CD4-positive, alpha-beta T cell (primary cell): ENCODE measurements around the gene LYPD4. TPM values are rescaled to one million over a fixed set of nuclear protein-coding genes. Genes with fewer than 3 reads are reported as not detected.

ENCODE experiments used
- ATAC-seq: fragments of 200-7000 bp; cut with Tn5 transposase; one replicate; pipeline ENCODE4 v1.10.0; 2022; ENCODE audit warnings: mild to moderate bottlenecking; ENCODE audit not compliant: poor library complexity
- CTCF ChIA-PET: fragments of 350-600 bp; sonication (Branson Sonifier 250); formaldehyde crosslinking; loops from one replicate; lab custom pipeline; 2021; ENCODE audit warnings: antibody characterized with exemption, inconsistent platforms; lab: Charles Lee
- POLR2A ChIA-PET: fragments of 350-600 bp; sonication (Branson Sonifier 250); formaldehyde crosslinking; loops from one replicate; lab custom pipeline; 2021; ENCODE audit warnings: antibody characterized with exemption, inconsistent platforms; lab: Charles Lee
- DNase-seq, 14 experiments: peaks; one replicate each; pipeline ENCODE4 v3.0.0-alpha.2; 2013 to 2020; ENCODE audit warnings: mixed read lengths in 2 of 14
- H3K27ac ChIP-seq, 2 donors: one replicate each; pipeline versions ENCODE4 v1.5.1 to v1.7.0; 2013; ENCODE audit warnings: low read length in 2 of 2, low read depth in 1 of 2, mild to moderate bottlenecking in 1 of 2
- H3K27me3 ChIP-seq, 2 experiments: 1 replicate in 1 of 2; 2 replicates in 1 of 2; pipeline versions ENCODE4 v1.6.1 to v1.7.0; 2013; ENCODE audit warnings: low read length in 2 of 2, control low read depth in 1 of 2, mild to moderate bottlenecking in 1 of 2, moderate library complexity in 1 of 2; ENCODE audit not compliant: insufficient read depth in 2 of 2, control insufficient read depth in 1 of 2
- H3K36me3 ChIP-seq: one replicate; pipeline ENCODE4 v1.6.1; 2013; ENCODE audit warnings: low read length, control low read depth; ENCODE audit not compliant: insufficient read depth
- H3K4me1 ChIP-seq: one replicate; pipeline ENCODE4 v1.6.1; 2013; ENCODE audit warnings: low read length, control low read depth; ENCODE audit not compliant: insufficient read depth
- H3K4me3 ChIP-seq: one replicate; pipeline ENCODE4 v1.5.1; 2013; ENCODE audit warnings: mild to moderate bottlenecking, low read length, moderate library complexity
- H3K9me3 ChIP-seq, 2 experiments: 1 replicate in 1 of 2; 2 replicates in 1 of 2; pipeline versions ENCODE4 v1.6.1 to v1.7.0; 2013; ENCODE audit warnings: low read length in 2 of 2, mild to moderate bottlenecking in 2 of 2, control low read depth in 1 of 2, moderate library complexity in 1 of 2; ENCODE audit not compliant: control insufficient read depth in 1 of 2, insufficient read depth in 1 of 2
- H3K27ac Mint-ChIP-seq: one replicate; pipeline ENCODE4 v1.8.0; 2020; ENCODE audit warnings: mixed read lengths
- H3K27me3 Mint-ChIP-seq: one replicate; pipeline ENCODE4 v1.8.0; 2021; ENCODE audit warnings: mixed read lengths
- H3K36me3 Mint-ChIP-seq: one replicate; pipeline ENCODE4 v1.8.0; 2021; ENCODE audit warnings: low read depth, mixed read lengths
- H3K4me1 Mint-ChIP-seq: one replicate; pipeline ENCODE4 v1.8.0; 2021; ENCODE audit warnings: low read depth, mixed read lengths
- H3K4me3 Mint-ChIP-seq: one replicate; pipeline ENCODE4 v1.8.0; 2020; ENCODE audit warnings: mild to moderate bottlenecking, mixed read lengths
- H3K9me3 Mint-ChIP-seq: one replicate; pipeline ENCODE4 v1.8.0; 2020; ENCODE audit warnings: mixed read lengths
- intact Hi-C, 2 experiments: fragments of 100-400 bp; cut with DNase I in 1 of 2; cut with micrococcal nuclease in 1 of 2; formaldehyde crosslinking; loops; one replicate each; pipeline versions ENCODE4 v1.15.1 to v1.9.0; 2023 to 2025; cut with DNase I, micrococcal nuclease
- total RNA-seq, 174 experiments: library from RNA in 2 of 174; stranded (reverse) in 2 of 174; gene quantifications; one replicate each; pipeline ENCODE4 v1.2.3 and lab custom pipeline; 2021 to 2026
- TF ChIP-seq, protein P1 (sequence below): fragments of 200-600 bp; IDR thresholded peaks from one replicate; pipeline ENCODE4 v1.8.0; 2022; ENCODE audit warnings: antibody characterized with exemption, mild to moderate bottlenecking

The LYPD4 gene
- total RNA-seq, 2 experiments from 2014 or later, result not detected

DNA sequence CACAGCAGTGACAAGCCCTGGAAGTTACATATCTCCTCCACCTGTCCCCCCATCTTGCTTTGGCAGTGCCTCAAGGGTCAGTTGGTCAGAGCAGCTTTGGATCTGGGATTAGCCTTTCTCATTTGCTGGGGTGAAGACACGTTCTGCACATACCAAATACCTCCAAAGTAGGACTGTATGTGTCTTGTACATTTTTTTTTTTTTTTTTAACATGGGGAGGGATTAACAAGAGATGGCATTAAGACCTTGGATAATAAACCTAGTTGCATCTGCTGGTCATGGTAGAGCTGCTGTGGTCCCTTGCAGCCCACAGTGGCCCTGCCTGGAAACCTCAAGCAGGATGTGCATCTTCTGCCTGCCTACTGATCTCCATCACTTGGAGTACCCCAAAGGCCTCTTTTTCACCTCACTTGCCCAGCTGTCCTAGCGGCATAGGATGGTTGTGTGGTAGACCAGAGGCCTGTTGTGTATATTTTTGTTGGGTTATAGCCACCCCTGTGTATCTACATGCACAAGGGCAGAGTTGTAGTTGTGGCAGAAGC lies 18.0 kb upstream of the LYPD4 start:
- ChIA-PET CTCF (interaction anchor here (1.2 to 3.1 kb wide), 4 partner anchors 11 to 97 kb away, joined by 3 to 12 read pairs (median 6); partner anchors contain the start of gene RABAC1), POLR2A (interaction anchor here (1.0 to 2.4 kb wide), 4 partner anchors 9 to 25 kb away, joined by 3 to 21 read pairs (median 4); no protein-coding TSS in a partner anchor)
- Mint-ChIP-seq H3K36me3 (peaks cover 60% of the 10 kb centered on the region), H3K27ac (peak overlapping the region; percentile 86), H3K9me3 (no peaks in the 10 kb centered on the region), H3K4me1 (peaks cover 55% of the 10 kb centered on the region), H3K4me3 (peak overlapping the region; percentile 73), H3K27me3 (no peaks in the 10 kb centered on the region)
- TF ChIP-seq, protein P1, sequence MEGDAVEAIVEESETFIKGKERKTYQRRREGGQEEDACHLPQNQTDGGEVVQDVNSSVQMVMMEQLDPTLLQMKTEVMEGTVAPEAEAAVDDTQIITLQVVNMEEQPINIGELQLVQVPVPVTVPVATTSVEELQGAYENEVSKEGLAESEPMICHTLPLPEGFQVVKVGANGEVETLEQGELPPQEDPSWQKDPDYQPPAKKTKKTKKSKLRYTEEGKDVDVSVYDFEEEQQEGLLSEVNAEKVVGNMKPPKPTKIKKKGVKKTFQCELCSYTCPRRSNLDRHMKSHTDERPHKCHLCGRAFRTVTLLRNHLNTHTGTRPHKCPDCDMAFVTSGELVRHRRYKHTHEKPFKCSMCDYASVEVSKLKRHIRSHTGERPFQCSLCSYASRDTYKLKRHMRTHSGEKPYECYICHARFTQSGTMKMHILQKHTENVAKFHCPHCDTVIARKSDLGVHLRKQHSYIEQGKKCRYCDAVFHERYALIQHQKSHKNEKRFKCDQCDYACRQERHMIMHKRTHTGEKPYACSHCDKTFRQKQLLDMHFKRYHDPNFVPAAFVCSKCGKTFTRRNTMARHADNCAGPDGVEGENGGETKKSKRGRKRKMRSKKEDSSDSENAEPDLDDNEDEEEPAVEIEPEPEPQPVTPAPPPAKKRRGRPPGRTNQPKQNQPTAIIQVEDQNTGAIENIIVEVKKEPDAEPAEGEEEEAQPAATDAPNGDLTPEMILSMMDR, result no peak
- Histone ChIP-seq H3K27ac (peak overlapping the region in 1 of 2 donors; percentile 5), H3K27me3 (no peaks in the 10 kb centered on the region), H3K9me3 (no peaks in the 10 kb centered on the region), H3K4me3 (no peak overlapping the region), H3K4me1 (peaks cover 73% of the 10 kb centered on the region), H3K36me3 (peaks cover 53% of the 10 kb centered on the region)
- ATAC-seq (no peak), DNase-seq (no peak)
- intact Hi-C loops, result no loop called here

DNA sequence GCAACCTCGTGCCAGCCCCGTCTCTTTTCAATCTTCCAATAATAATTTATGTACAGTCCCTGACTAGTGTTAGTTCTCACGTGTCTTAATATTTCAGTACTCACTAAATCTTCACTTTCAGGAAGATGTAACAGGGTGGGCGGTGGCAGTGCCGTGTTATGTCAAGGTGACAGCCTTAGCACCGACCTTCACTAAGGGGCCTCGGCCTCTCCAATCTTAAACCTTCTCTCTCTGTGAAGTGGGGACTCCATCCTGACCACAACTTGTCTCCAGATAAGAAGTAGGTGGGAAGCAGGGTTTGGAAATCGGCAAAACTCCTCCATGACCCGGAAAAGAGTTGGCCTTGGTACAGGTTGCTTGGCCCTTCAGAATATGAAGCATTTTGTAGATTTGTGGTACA lies 17.4 kb upstream of the LYPD4 start:
- no peak for DNase-seq
- POLR2A ChIA-PET, result interaction anchor here (1.9 to 3.2 kb wide), 4 partner anchors 11 to 26 kb away, joined by 6 to 184 read pairs (median 73); partner anchors contain the start of gene ARHGEF1

DNA sequence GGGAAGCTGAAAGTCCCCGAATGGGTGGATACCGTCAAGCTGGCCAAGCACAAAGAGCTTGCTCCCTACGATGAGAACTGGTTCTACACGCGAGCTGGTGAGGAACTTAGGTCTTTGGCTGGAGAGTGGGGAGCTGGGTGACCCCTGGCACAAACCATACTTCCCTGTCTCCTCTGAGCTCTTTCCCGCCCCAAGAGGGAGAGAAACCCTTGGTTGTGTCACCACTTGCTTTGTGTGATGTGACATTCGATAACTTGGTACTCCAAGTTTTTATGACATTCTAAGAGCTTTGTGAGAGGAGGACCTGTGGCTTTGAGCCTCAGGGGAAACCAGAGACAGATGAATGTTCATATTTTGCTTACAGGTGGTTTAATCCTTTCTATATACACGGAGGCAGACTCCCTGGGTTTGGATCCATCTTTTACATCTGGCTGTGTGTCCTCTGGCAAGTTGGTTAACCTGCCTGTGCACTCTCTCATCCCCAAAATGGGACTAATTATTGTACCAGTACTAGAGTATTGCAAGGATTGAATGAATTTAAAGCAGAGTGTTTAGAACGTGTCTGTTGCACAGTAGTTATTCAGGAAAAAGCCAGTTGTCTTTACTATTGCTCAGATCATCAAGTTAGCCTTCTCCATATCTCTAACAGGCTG lies 16.8 kb upstream of the LYPD4 start:
- peaks cover 61% of the 10 kb centered on the region for H3K4me1 ChIP-seq
- H3K27me3 Mint-ChIP-seq, result no peaks in the 10 kb centered on the region
- DNase-seq (no peak), ATAC-seq (no peak)
- H3K4me3 ChIP-seq, result peak overlapping the region; percentile 74
- peak overlapping the region; percentile 86 for H3K27ac Mint-ChIP-seq
- intact Hi-C loops, result loop anchor here in 1 of 2 experiments (2.0 kb wide), 2 partner anchors 98 to 216 kb away; partner anchors contain the start of genes RABAC1 and ZNF574
- H3K9me3 Mint-ChIP-seq, result no peaks in the 10 kb centered on the region
- TF ChIP-seq, protein P1, result no peak
- H3K9me3 ChIP-seq, result no peaks in the 10 kb centered on the region
- H3K4me3 Mint-ChIP-seq, result peak overlapping the region; percentile 87
- peaks cover 50% of the 10 kb centered on the region for H3K4me1 Mint-ChIP-seq
- peak overlapping the region; percentile 59 to 89 for H3K27ac ChIP-seq
- POLR2A ChIA-PET, result interaction anchor here (0.8 to 3.2 kb wide), 7 partner anchors 11 to 340 kb away, joined by 4 to 184 read pairs (median 19); partner anchors contain the start of gene ARHGEF1
- H3K36me3 ChIP-seq, result peaks cover 45% of the 10 kb centered on the region
- H3K27me3 ChIP-seq, result no peaks in the 10 kb centered on the region
- peaks cover 57% of the 10 kb centered on the region for H3K36me3 Mint-ChIP-seq
- CTCF ChIA-PET, result interaction anchor here (0.7 to 3.2 kb wide), 4 partner anchors 11 to 108 kb away, joined by 3 to 59 read pairs (median 28); partner anchors contain the start of genes ARHGEF1 and RABAC1

More for the DNA sequence above, 17.4 kb upstream of the LYPD4 start:
- Histone ChIP-seq H3K36me3 (peaks cover 48% of the 10 kb centered on the region), H3K4me1 (peaks cover 66% of the 10 kb centered on the region), H3K27me3 (no peaks in the 10 kb centered on the region), H3K4me3 (no peak overlapping the region), H3K9me3 (no peaks in the 10 kb centered on the region), H3K27ac (peak overlapping the region in 1 of 2 donors; percentile 8)
- intact Hi-C loops, result loop anchor here in 1 of 2 experiments (2.0 kb wide), 2 partner anchors 97 to 215 kb away; partner anchors contain the start of genes RABAC1 and ZNF574
- H3K9me3 Mint-ChIP-seq, result no peaks in the 10 kb centered on the region
- peak overlapping the region; percentile 87 for H3K4me3 Mint-ChIP-seq
- no peak for ATAC-seq
- peak overlapping the region; percentile 86 for H3K27ac Mint-ChIP-seq
- TF ChIP-seq, protein P1, result no peak
- peaks cover 60% of the 10 kb centered on the region for H3K36me3 Mint-ChIP-seq
- CTCF ChIA-PET, result interaction anchor here (2.9 to 3.2 kb wide), 2 partner anchors 10 to 24 kb away, joined by 50 to 59 read pairs; partner anchors contain the start of gene ARHGEF1
- H3K27me3 Mint-ChIP-seq, result no peaks in the 10 kb centered on the region
- H3K4me1 Mint-ChIP-seq, result peaks cover 54% of the 10 kb centered on the region
